Measurements from ENCODE around the gene PAFAH1B2.

- TF ChIP-seq POLR2A (IDR thresholded peaks at IDR 0.05) (no peak), CTCF (IDR thresholded peaks at IDR 0.05) (no peak)
Observed at GRCh38 chr11:117146521-117146920, 2.4 kb downstream of the PAFAH1B2 start.

Measured in esophagus squamous epithelium (tissue), 4 donors.